Measurements from ENCODE around the gene KIF1A. TPM values are rescaled to one million over a fixed set of nuclear protein-coding genes. Genes with fewer than 3 reads are reported as not detected.

Gene KIF1A
- total RNA-seq, 1 experiment from 2014 or later: not detected

DNA sequence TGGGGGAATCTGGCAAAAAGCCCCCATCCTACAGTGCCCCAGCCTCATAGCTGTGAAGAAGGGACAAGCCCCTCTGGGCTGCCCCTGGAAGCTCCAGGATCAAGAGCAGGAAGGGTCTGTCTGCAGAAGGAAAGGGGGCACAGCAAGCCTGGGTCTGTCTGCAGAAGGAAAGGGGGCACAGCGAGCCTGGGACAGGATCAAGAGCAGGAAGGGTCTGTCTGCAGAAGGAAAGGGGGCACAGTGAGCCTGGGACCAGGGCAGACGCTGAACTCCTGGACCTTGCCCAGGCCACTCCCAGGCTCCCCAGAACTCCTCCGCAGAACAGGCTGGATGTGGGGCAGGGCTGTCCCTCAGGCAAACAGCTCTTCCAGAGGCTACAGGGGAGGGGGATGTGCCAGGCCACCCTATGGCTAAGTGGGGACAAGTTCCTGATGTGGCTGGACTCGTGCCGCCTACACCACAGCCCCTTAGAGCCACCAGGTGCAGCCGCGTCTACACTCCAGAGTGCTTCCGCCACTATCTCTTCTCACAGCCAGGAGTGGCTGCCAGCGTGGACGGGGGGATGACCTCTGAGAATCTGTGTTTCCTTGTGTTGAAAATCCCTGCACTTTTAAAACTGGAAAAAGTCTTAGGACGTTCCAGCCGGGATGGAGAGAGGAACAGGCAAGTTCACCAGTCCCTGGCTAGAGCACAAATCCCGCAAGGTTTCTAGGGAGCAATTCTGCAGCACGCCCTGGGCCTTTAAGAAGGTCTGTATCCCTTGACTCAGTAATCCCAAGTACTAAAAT is 20.8 kb downstream of the KIF1A start:
- DNase-seq (ENCODE audit: low spot score): no peak

DNA sequence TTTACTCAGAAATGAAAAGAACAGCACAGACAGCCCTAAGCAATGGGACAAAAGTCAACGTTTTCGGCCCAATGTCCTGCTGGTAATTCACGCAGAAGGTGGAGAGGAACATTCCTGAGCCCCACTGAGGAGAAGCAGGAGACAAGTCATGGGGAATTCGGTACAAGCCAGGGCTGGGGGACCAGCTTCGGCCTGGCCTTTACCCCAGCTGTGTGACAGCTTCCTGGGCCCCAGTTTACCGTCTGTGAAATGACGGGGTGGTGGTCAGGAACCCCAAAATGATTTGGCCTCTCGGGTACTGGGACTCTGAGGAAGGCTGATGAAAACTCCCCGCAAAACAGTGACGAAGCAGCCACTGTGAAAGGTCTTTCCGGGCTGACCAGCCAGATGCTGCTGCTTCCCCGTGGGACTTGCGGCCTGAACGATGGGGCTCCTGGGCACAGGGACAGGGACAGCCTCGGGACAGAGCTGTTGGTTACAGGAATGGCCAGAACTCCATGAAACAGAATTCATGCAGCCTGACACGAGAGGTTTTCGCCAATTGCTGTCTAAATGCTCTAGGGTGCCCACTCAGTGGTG is 21.6 kb downstream of the KIF1A start:
- no peak for DNase-seq (ENCODE audit: low spot score)

GRCh38 chr2:240797914-240798313 is 22.1 kb downstream of the KIF1A start:
- no peak for DNase-seq (ENCODE audit: low spot score)

- DNase-seq (ENCODE audit: low spot score): no peak
Measured at GRCh38 chr2:240797500-240797895, 22.5 kb downstream of the KIF1A start.

- no peak for DNase-seq (ENCODE audit: low spot score)
Measured at GRCh38 chr2:240796543-240797499, 23.2 kb downstream of the KIF1A start.

DNA sequence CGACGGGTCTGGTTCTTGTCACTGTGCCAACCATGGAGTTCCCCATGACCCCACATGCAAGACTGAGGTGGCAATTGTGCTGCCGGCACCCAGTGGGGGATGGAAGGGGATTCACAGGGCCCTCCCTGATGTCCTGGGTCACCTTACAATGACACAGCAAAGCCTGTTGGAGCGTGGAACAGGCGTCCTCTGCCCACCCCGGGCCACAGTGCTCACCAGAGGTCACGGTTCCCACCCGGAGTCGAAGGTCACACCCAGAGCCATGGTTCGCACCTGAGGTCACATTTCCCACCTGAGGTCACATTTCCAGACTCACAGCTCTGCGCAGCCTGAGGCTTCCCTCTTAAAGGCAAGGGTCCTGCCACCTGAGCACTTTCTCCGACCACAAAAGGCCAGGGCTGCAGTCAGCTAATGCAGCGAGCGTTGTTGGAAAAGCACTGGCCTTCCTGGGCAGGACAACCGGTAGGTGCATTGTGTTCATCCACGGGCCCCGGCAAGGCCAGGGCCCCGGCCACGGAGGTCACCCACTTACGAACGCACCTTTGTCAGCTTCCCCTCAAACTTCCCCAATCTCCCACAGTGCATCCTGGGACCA is 24.0 kb downstream of the KIF1A start:
- no peak for DNase-seq (ENCODE audit: low spot score)

DNA sequence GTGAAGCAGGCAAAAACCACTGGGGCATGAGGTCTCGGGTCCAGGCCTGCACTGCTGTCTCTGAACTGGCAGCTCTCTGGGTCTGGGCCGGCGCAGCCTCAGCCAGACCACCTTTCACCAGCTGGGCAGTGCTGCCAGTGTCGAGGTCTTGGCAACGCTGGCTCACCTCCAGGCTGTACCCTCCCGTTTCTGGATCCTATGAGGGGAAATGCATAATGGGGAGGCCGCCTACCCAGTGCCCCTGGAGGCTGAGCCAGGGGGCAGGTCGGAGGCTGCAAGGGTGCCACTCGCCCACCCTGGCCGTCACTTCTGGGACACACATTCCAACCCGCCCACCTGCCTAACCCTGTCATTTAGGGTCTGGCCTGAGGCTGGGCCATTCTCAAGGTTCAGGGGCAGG is 24.6 kb downstream of the KIF1A start:
- DNase-seq (ENCODE audit: low spot score): no peak

- no peak for DNase-seq (ENCODE audit: low spot score)
Measured at GRCh38 chr2:240794178-240794721, 25.8 kb downstream of the KIF1A start.

- DNase-seq (ENCODE audit: low spot score): no peak
Measured at GRCh38 chr2:240793313-240794177, 26.5 kb downstream of the KIF1A start.

DNA sequence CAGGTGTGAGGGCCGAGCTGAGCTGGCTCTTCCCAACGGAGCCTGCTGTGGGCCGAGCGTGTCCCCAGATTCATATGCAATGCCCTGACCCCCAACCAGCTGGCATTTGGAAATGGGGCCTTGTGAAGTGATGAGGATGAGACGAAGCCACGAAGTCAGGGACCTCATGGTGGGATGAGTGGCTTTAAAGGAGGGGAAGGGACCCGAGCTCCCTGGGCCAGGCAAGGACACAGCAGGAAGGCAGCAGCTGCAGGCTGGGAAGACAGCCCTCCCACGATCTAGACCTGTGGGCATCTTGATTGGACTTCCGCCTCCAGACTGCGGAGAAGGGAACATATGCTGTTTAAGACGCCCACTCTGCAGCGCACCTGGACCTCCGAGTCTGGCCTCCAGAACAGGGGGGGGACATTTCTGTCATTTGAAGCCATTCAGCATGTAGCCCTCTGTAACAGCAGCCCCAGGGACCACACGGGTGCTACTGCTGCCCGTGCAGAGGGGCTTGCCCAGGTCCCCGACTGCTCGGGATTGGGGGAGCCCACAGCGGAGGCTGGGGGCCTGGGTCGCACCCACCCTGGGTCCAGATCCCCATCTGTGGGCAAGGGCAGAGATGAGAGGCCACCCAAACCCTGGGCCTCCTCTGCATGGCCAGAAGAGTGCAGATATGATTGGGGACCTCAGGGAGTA is 27.2 kb downstream of the KIF1A start:
- no peak for DNase-seq (ENCODE audit: low spot score)

- no peak for DNase-seq (ENCODE audit: low spot score)
Measured at GRCh38 chr2:240791821-240792628, 28.0 kb downstream of the KIF1A start.

GRCh38 chr2:240791221-240791800 is 28.7 kb downstream of the KIF1A start:
- DNase-seq (ENCODE audit: low spot score): no peak

DNA sequence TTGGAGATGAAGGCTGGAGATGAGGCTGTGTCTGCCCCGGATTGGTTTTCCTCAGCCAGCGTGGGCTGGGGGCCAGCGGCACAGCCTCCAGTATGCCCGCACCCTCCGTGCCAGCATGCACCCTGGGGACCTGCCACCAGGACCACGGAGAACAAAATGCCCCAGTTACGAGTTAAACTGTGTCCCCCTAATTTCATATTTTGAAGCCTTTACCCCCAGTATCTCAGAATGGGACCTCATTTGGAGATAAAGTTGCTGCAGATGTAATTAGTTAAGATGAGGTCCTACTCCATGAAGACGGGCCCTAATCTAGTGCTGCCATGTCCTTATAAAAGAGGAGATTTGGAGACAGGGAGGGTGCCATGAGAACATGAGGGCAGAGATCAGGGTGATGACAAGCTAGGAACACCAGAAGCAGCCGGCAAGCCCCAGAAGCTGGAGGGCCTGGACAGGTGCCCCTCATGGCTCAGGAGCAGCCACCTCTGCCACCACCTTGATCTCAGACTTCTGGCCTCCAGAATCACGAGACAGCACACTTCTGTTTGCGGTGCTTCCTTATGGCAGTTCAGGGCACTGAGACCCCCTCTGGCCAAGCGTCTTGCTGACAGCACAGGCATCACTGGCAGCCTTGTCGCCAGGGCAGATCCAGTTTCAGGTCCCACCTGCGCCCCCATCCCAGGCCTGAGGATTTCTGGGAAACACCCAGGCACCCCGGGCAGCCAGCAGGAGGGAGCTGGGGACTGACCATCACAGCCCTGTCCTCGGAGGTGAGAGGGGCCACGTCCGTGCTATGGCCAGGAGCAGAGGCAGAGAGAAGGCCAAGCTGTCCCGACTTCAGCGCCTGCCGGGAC is 29.4 kb downstream of the KIF1A start:
- DNase-seq (ENCODE audit: low spot score): no peak

DNA sequence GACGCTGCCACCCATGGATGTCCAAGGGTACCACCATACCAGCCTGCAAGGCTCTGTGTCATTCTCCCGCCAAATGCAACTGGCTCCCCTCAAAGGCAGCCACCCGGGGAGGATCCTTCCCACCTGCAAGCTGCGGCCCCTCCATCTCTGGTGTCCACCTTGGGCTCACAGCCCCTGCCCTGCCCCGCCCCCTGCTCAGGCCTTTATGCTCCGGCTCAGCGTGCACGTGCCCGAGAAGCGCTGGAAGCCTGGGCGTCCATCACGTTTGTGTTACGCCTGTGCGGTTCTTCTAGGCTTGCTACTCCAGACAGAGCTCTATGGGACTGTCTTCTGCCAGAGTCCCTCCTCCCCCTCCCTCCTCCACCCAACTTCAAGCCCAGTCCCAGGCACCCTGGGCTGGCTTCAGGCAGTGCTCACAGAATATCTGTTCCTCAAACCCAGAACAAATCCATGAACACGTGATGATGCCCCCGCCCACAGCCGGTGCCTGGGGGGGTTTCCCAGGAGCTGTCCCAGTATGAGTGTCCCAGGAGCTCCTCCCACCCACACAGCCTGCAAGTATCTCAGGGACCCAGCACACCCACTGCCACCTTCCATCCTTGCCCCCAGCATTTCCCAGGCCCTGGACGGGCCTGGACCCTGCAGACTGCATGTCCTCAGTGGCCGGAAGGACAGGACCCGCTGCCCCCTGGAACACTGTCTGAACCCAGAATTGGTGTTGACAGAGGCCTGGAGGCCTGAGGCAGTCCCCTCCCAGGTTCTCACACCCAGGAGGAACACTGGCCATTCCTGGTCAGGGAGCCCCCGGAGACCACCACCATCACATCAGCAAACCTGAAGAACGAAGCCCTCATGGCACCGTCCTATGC is 30.3 kb downstream of the KIF1A start:
- DNase-seq (ENCODE audit: low spot score): no peak

- no peak for DNase-seq (ENCODE audit: low spot score)
Measured at GRCh38 chr2:240789051-240789453, 31.0 kb downstream of the KIF1A start.

DNA sequence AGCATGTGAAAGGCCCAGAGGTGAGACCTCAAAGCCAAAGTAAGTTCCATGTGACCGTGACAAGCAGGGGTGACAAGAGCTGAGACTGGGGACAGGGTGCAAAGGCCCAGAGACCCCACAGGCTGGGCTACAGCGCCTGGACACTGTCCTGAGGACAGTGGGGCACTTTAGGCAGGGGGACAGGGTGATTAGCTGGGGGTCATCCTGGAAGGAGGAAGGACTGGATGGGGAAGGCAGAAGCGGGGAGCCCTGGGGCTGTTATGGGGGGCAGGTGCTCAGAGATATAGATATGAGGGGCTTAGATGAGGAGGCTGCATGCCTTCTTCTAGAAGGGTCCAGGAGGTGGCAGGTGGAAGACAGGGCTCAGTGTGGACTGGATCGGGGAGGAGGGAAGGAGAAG is 31.5 kb downstream of the KIF1A start:
- DNase-seq (ENCODE audit: low spot score): no peak

All from HT-29 (cell line).